ENCODE measurements around the gene NKX2-4.
"Not testable (repeated sequence)": the region's sequence is repeated elsewhere in the genome, so short reads cannot be mapped to it uniquely, and the experiment has no call there.

Gene NKX2-4

GRCh38 chr20:21397341-21398108 is at the start of gene NKX2-4:
Gene NKX2-4 (minus strand): TSS chr20:21397526. CDS start chr20:21397399, 127 bp downstream.
- DNase-seq (ENCODE audit: low read depth in 1 of 2, low spot score in 1 of 2) = no peak

DNA sequence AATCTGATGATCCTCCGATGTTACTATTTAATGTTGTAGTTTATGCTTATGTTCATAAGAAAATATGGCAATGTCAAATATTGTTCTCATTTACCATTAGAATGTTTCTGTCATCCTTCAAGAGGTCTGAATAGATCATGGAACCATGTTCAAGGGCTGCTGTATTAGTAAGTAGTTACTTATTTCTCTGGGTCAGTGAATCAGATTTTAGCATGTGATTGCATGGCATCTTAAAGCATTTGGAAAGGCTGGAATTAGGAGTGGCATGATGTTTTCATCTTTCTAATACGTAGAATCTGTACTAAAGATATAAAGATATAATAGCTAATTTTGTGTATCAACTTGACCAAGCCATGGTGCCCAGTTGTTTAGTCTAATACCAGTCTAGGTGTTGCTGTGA is 40.5 kb upstream of the NKX2-4 start:
- DNase-seq (ENCODE audit: low read depth in 1 of 2, low spot score in 1 of 2) = no peak

DNA sequence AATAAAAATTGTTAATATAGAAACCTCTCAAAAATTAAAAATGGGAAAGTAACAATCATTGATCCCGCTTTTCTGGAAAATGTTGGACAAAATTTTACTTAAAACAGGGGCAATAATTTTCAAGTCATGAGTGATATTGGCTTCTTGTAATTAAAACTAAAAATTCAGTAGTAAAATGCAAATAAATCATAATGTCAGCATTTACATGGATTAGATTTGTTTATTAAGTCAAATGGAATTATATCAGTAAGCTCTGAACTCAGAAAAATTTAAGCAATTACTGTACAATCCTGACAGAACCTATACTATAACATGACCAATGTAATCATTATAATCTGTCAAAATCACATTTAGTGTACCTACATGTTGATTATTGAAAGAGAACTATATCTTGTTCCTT is 39.9 kb upstream of the NKX2-4 start:
- no peak for DNase-seq (ENCODE audit: low read depth in 1 of 2, low spot score in 1 of 2)

DNA sequence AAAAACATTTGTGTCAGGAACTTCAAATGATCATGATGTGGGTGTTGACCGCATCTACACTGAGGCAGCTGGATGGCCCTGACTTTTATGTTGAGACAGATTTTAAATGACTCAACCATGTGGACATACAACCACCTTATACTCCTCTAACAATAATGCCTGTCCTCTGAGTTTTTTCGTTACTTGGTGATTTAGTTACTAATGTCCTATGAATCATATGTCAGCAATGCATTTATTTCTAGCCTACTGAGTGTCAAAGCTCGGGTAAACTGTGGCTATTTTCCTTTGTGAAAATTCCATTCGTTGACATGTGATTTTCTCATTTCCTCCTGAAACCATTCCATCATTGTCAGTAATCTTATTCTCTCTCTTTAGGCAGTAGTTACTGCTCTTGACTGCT is 38.9 kb upstream of the NKX2-4 start:
- no peak for DNase-seq (ENCODE audit: low read depth in 1 of 2, low spot score in 1 of 2)

DNA sequence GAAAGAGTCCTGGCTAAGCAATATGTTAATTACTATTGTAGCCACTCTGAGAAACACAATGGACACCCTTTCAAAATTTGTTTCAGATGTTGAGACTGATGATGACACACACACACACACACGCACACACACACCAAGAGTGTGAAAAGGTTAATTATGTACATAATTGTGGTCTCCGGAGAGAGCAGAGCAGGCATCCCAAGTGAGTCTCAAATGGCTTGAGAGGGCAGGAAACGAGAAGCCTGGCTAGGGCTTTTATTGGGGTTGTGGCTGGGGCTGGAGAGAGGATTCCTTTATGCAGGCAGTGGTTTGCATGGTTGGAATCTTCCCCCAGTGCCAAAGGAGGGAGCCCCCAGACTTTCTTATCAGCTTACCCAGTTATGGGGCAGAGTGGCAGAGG is 38.2 kb upstream of the NKX2-4 start:
- DNase-seq (ENCODE audit: low read depth in 1 of 2, low spot score in 1 of 2) = no peak

- DNase-seq (ENCODE audit: low read depth in 1 of 2, low spot score in 1 of 2) = no peak
These were observed 36.1 kb upstream of the NKX2-4 start for GRCh38 chr20:21433329-21433890.

- DNase-seq (ENCODE audit: low read depth in 1 of 2, low spot score in 1 of 2) = no peak
These were observed 35.6 kb upstream of the NKX2-4 start for GRCh38 chr20:21432911-21433310.

DNA sequence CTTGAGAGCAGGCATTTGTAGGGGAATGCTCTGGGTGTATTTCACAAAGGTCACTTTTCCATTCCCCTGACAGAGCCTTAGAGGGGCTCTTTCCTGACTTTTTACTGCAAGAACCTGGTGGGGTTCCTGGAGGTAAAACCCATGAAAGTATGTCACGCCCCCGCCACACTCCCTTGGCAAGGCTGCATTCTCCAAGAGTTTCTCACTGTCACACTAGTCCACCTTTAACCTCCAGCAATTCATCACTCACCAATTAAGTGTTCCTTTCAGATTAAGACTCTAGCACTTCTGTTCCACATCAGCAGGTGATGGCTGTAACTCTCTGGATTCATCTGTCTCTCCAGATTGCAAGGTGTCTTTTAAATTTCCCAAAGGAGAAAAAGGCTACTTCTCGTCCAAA is 32.7 kb upstream of the NKX2-4 start:
- no peak for DNase-seq (ENCODE audit: low read depth in 1 of 2, low spot score in 1 of 2)

DNA sequence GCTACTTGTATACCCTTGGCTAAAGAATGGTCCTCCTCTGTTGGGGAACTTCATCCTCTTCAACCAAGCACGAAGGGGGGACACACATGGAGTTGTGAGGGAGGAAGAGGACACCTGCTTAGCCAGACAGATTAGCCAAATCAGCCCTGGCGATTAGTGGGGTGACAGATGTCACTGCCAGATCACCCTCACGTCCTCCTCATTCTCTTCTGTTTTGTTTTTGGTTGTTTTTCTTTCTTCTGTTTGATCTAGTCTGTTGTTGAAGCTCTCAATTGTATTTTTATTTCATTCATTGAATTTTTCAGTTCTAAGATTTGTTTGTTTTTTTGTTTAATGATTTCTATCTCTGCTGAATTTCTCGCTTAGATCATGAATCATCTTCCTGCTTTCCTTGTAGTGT is 27.5 kb upstream of the NKX2-4 start:
- no peak for DNase-seq (ENCODE audit: low read depth in 1 of 2, low spot score in 1 of 2)

DNA sequence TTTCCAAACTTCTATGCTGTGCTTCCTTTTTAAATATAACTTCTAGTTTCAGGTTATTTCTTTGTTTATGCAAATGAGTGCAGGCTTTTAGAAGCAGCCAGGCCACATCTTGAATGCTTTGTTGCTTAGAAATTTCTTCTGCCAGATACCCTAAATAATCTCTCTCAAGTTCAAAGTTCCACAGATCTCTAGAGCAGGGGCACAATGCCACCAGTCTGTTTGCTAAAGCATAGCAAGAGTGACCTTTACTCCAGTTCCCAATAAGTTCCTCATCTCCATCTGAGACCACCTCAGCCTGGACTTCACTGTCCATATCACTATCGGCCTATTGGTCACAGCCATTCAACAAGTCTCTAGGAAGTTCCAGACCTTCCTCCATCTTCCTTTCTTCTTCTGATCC is 26.4 kb upstream of the NKX2-4 start:
- not testable (repeated sequence) for DNase-seq (ENCODE audit: low read depth in 1 of 2, low spot score in 1 of 2)

DNA sequence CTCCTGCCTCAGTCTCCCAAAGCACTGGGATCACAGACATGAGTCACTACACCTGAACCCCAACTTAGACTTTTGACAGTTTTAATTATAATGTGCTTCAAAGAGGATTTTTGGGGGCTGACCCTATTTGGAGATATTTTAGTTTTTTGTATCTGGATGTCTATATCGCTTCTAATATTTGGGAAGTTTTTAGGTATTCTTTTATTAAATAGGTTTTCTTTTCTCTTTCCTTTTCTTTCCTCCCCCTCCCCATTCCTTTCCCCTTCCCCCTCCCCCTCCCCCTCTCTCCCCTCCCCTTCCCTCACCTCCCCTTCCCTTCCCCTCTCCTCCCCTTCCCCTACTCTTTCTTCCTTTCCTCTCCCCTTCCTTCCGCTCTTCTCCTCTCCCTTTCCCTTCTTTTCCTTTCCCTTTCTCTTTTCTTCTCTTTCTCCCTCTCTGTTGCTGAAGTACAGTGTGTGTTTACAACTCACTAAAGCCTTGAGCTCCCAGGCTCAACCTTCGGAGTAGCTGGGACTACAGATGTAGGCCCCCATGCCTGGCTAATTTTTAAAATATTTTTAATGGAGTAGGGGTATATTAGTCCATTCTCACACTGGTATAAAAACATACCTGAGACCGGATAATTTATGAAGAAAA is 24.4 kb upstream of the NKX2-4 start:
- no peak for DNase-seq (ENCODE audit: low read depth in 1 of 2, low spot score in 1 of 2)

- DNase-seq (ENCODE audit: low read depth in 1 of 2, low spot score in 1 of 2) = not testable (repeated sequence)
These were observed 21.8 kb upstream of the NKX2-4 start for GRCh38 chr20:21419147-21419546.

DNA sequence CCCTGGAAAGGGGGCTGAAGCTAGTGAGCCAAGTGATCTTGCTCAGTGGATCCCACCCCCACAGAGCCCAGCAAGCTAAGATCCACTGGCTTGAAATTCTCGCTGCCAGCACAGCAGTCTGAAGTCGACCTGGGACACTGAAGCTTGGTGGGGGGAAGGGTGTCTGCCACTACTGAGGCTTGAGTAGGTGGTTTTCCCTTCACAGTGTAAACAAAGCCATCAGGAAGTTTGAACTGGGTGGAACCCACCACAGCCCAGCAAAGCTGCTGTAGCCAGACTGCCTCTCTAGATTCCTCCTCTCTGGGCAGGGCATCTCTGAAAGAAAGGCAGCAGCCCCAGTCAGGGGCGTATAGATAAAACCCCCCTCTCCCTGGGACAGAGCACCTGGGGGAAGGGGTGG is 16.7 kb upstream of the NKX2-4 start:
- not testable (repeated sequence) for DNase-seq (ENCODE audit: low read depth in 1 of 2, low spot score in 1 of 2)

DNA sequence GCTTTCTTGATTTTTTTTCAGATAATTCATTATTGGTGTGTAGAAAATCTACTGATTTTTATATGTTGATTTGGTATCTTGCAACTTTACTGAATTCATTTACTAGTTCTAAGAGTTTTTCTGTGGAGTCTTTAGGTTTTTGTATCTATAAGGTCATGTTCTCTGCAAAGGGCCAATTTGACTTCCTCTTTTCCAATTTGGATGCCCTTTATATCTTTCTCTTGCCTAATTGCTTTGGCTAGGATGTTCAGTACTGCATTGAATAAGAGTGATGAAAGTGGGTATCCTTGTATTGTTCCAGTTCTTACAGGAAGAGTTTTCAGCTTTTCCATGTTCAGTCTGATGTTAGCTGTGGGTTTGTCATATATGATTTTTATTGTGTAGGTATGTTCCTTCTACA is 14.4 kb upstream of the NKX2-4 start:
- no peak for DNase-seq (ENCODE audit: low read depth in 1 of 2, low spot score in 1 of 2)

DNA sequence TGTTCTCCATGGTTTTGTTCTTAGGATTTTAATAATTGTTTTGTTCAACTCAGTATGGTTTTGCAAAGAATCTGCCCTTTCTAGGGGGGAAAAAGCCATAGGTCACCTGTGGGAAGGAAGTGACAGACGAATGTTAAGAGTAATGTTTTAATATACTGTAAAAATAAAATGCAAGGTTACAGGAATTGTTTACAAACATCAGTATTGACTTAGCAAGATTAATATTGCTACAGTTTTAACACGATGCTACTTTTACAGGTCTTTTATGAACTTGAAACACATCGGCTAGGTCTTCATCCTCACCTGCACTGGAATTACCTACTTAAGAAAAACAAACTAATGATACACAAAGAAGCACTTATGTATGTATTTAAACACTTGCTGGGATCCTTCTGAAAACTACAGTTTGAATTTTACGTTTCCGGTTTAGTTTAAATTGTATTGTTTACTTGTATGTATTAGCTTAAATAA is 1.7 kb upstream of the NKX2-4 start:
- DNase-seq (ENCODE audit: low read depth in 1 of 2, low spot score in 1 of 2) = no peak

- no peak for DNase-seq (ENCODE audit: low read depth in 1 of 2, low spot score in 1 of 2)
These were observed 1.0 kb upstream of the NKX2-4 start for GRCh38 chr20:21398109-21399004.

DNA sequence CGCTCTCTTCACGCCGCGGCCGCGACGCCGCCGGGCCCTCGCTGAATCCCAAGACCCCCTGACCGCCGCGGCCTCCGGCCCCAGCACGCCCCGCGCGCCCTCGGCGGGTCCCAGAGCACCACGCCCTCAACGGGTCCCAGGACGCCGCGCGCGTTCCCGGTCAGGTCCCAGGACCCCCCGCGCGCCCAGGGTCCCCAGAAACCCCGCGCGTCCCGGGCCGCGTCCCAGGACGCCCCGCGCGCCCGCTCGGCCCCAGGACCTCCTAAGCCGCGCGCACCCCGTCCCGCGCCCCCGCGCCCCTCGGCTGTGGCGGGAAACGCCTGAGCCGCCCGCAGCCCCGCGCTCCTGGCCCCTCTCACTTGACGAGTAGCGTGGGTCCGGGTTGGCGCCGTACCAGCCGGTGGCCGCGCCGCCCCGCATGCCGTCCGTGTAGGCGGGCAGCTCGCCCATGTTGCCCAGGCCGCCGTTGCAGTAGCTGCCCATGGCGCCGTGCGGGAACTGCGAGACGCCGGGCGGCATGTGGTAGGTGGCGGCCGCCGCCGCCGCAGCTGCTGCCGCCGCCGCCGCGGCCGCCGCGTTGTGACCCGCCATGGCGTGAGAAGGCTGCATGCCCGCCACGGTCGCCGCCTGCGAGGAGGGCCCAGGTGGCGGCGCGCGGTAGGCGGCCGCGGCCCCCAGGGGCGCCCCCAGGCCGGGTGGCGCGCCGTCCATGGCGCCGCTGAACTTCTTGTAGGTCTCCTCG is 556 bp downstream of the NKX2-4 start:
- no peak for DNase-seq (ENCODE audit: low read depth in 1 of 2, low spot score in 1 of 2)

DNA sequence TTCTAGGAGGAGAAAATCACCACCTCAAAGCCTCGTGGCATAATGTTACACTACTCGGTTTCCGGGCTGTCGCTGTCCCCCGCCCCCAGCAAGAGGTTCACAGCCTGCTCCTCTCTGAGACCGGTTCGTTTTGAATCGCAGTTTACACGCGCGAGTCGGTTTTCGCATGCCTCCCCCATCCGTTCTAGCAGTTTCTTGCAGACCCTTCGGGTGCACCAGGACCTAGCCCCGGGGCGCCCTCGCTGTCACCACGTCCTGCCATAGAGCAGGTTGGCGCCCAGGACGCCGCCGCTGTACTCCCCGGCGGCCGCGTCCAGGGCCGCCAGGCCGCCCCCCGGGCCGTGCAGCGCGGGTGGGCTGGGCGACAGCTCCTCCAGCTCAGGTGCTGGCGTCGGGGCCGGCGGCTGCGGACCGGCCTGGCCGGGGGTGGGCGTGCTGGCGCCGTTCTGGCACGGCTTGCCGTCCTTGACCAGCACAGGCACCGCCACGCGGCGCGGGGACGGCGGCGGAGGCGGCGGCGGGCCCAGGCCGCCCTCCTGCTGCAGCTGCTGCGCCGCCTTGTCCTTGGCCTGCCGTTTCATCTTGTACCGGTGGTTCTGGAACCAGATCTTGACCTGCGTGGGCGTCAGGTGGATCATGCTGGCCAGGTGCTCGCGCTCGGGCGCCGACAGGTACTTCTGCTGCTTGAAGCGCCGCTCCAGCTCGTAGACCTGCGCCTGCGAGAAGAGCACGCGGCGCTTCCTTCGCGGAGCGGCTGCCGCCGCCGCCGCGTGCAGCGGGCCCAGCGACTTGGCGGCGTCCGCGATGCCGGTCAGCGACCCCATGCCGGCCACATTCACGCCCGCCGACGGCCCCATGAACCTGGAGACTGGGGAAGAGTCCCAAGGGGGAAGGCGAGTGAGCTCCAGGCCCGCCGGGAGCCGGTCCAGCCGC is 1.4 kb downstream of the NKX2-4 start:
- DNase-seq (ENCODE audit: low read depth in 1 of 2, low spot score in 1 of 2) = peak in 1 of 2 donors; percentile 13

GRCh38 chr20:21395051-21395665 is 2.2 kb downstream of the NKX2-4 start:
- no peak for DNase-seq (ENCODE audit: low read depth in 1 of 2, low spot score in 1 of 2)
